ENCODE results near the gene TUBB1. TPM values are rescaled to one million over a fixed set of nuclear protein-coding genes. Genes with fewer than 3 reads are reported as not detected.

The TUBB1 gene
- total RNA-seq, 6 experiments from 2014 or later = 0.06 to 1.5 (median 0.31) TPM; not detected in 1

DNA sequence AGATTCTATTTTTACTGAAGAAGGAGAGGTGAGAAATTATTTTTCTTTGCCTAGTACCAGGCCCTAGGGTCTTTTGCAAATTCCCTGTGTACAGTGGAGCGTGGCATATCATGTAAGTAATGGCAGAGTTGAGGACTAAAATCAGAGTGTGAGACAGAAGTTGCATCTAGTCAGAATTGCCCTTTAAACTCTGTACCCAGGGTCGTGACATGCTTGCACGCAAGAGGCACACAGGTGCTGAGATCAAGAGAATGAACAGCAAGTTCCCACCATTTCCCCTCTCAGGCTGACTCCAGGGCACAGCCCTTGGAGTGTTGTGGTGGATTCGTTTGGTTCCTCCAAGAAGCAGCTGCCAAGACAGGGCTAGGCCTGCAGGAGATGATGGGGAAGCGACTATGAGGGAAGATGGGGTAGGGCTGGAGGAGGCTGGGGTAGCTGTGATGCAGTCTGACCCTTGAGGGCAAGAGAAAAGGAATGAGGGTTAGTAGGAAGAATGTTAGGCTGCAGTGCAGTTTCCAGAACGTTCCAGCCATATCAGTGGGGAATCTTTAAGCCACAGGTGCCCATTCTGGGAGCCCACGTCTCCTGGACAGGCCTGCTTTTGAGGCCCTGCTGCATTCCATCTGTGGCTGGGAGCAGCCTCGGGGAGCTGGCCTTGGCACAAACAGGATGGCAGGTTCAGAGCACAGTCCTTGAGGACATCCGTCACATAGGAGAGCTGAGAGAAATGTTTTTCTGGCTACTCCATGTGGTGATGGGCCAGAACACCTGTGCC lies 31.3 kb upstream of the TUBB1 start:
- Histone ChIP-seq H3K36me3 (peaks cover 0 to 57% (median 16%) of the 10 kb centered on the region in 4 donors), H3K4me3 (no peak overlapping the region), H3K27ac (peak overlapping the region in 2 of 3 donors; percentile 19 to 38), H3K4me1 (peaks cover 0 to 44% (median 3%) of the 10 kb centered on the region in 4 donors), H3K27me3 (no peaks in the 10 kb centered on the region), H3K9me3 (no peaks in the 10 kb centered on the region)
- 61% methylated on average over 5 of the region's 9 CpGs for WGBS (ENCODE audit: insufficient coverage, low coverage, low lambda C conversion rate, missing lambda C conversion rate)
- peak in 3 of 4 donors; percentile 18 to 39 (median 32) for ATAC-seq
- TF ChIP-seq, protein P1, sequence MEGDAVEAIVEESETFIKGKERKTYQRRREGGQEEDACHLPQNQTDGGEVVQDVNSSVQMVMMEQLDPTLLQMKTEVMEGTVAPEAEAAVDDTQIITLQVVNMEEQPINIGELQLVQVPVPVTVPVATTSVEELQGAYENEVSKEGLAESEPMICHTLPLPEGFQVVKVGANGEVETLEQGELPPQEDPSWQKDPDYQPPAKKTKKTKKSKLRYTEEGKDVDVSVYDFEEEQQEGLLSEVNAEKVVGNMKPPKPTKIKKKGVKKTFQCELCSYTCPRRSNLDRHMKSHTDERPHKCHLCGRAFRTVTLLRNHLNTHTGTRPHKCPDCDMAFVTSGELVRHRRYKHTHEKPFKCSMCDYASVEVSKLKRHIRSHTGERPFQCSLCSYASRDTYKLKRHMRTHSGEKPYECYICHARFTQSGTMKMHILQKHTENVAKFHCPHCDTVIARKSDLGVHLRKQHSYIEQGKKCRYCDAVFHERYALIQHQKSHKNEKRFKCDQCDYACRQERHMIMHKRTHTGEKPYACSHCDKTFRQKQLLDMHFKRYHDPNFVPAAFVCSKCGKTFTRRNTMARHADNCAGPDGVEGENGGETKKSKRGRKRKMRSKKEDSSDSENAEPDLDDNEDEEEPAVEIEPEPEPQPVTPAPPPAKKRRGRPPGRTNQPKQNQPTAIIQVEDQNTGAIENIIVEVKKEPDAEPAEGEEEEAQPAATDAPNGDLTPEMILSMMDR (IDR thresholded peaks at IDR 0.05) = no peak
- no peak for TF ChIP-seq POLR2A (IDR thresholded peaks at IDR 0.05)
- peak in 1 of 3 donors; percentile 46 for DNase-seq
- intact Hi-C loops (cut with DNase I) = loop anchor here in 1 of 2 donors (5.0 kb wide), 1 partner anchor 229 kb away; no protein-coding TSS in a partner anchor

DNA sequence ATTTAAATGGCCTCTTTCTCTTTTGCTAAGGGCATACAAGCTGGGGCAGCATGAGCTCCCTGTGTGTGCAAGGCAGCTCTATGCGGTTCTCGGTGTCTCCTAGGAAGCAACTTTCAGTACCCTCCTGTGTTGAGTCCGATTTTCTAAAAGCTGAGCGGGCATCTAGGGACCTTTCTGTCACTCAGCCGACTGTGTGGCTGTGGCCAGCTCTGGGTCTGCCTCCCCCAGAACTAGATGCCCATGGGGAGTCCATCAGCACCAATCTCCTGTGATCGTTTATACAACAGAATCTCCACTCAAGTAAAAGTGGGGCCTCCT lies 30.7 kb upstream of the TUBB1 start:
- no peaks in the 10 kb centered on the region for H3K9me3 ChIP-seq
- H3K27ac ChIP-seq = peak overlapping the region in 1 of 3 donors; percentile 38
- TF ChIP-seq, protein P1 (IDR thresholded peaks at IDR 0.05) = no peak
- TF ChIP-seq POLR2A (IDR thresholded peaks at IDR 0.05) = no peak
- H3K4me3 ChIP-seq = no peak overlapping the region
- DNase-seq (peak in 1 of 3 donors; percentile 27), ATAC-seq (no peak)
- peaks cover 0 to 61% (median 19%) of the 10 kb centered on the region in 4 donors for H3K36me3 ChIP-seq
- 93% methylated on average over 3 of the region's 6 CpGs for WGBS (ENCODE audit: insufficient coverage, low coverage, low lambda C conversion rate, missing lambda C conversion rate)
- no peaks in the 10 kb centered on the region for H3K27me3 ChIP-seq
- H3K4me1 ChIP-seq = peaks cover 0 to 45% (median 6%) of the 10 kb centered on the region in 4 donors
- intact Hi-C loops (cut with DNase I) = loop anchor here in 1 of 2 donors (5.0 kb wide), 1 partner anchor 229 kb away; no protein-coding TSS in a partner anchor

DNA sequence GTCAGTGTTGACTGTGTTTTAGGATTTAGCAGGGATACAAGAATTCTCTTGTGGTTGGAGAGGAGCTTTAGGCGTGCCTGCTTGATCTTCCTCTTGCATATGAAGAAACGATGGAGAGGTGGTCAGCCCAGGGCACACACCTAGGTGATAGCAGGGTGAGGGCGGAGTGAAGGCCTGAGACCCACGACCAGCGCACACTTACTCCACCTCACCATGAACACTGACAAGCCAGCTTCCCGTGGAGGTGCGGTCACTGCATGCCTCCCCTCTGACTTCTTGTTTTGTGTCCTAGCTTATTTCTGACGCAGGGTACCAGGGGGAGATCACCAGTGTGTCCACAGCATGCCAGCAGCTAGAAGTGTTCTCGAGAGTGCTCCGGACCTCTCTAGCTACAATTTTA lies 30.0 kb upstream of the TUBB1 start:
- H3K9me3 ChIP-seq = no peaks in the 10 kb centered on the region
- DNase-seq (peak in 1 of 3 donors; percentile 30), ATAC-seq (no peak)
- H3K36me3 ChIP-seq = peaks cover 0 to 68% (median 23%) of the 10 kb centered on the region in 4 donors
- TF ChIP-seq, protein P1 (IDR thresholded peaks at IDR 0.05) = no peak
- no peak for TF ChIP-seq POLR2A (IDR thresholded peaks at IDR 0.05)
- H3K27ac ChIP-seq = no peak overlapping the region
- H3K4me1 ChIP-seq = peaks cover 0 to 43% (median 10%) of the 10 kb centered on the region in 4 donors
- no peak overlapping the region for H3K4me3 ChIP-seq
- intact Hi-C loops (cut with DNase I) = loop anchor here in 1 of 2 donors (5.0 kb wide), 1 partner anchor 228 kb away; no protein-coding TSS in a partner anchor
- H3K27me3 ChIP-seq = no peaks in the 10 kb centered on the region
- WGBS (ENCODE audit: insufficient coverage, low coverage, low lambda C conversion rate, missing lambda C conversion rate) = 89% methylated on average over 3 of the region's 10 CpGs

DNA sequence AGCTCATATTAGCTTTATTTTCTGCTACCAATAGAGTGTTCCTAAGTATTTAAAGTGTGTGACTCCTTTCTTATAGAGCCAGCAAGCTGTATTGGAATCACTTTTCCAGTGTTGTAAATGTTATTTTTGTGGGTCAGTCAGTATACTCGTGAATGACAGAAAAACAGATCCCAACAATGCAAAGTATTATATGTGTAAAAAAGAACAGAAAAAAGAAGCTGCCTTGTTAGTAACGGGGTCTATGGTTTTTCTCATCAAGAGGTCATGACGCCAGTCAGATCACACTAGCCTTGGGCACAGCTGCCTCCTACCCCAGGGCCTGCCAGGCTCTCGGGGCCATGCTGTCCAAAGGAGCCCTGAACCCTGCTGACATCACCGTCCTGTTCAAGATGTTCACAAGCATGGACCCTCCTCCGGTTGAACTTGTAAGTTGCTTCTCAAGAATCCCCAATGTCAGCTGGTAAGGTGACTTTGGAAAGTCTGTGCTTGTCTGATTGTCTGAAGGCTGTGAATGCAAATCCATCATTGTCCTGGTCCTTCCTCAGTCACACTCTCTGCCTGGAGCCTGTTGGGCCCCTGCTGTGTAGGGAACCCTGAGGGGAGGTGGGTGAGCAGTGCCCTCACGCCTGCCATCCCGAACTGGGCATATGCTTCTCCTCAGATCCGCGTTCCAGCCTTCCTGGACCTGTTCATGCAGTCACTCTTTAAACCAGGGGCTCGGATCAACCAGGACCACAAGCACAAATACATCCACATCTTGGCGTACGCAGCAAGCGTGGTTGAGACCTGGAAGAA lies 28.4 kb upstream of the TUBB1 start:
- H3K36me3 ChIP-seq = peaks cover 0 to 80% (median 29%) of the 10 kb centered on the region in 4 donors
- intact Hi-C loops (cut with DNase I) = no loop called here
- ATAC-seq = no peak
- peaks cover 0 to 54% (median 13%) of the 10 kb centered on the region in 4 donors for H3K4me1 ChIP-seq
- peak overlapping the region in 2 of 3 donors; percentile 83 to 87 for H3K27ac ChIP-seq
- peak in 1 of 3 donors; percentile 46 for DNase-seq
- H3K27me3 ChIP-seq = no peaks in the 10 kb centered on the region
- no peak overlapping the region for H3K4me3 ChIP-seq
- TF ChIP-seq, protein P1 (IDR thresholded peaks at IDR 0.05) = no peak
- TF ChIP-seq POLR2A (IDR thresholded peaks at IDR 0.05) = no peak
- WGBS (ENCODE audit: insufficient coverage, low coverage, low lambda C conversion rate, missing lambda C conversion rate) = 92% methylated on average over 12 of the region's 14 CpGs
- H3K9me3 ChIP-seq = no peaks in the 10 kb centered on the region
